ENCODE results near the gene DOCK11. TPM values are rescaled to one million over a fixed set of nuclear protein-coding genes. Genes with fewer than 3 reads are reported as not detected.
"Not testable (repeated sequence)": the region's sequence is repeated elsewhere in the genome, so short reads cannot be mapped to it uniquely, and the experiment has no call there.

The DOCK11 gene
- total RNA-seq, 2 donors from 2014 or later: 34.3 to 43.2 TPM

DNA sequence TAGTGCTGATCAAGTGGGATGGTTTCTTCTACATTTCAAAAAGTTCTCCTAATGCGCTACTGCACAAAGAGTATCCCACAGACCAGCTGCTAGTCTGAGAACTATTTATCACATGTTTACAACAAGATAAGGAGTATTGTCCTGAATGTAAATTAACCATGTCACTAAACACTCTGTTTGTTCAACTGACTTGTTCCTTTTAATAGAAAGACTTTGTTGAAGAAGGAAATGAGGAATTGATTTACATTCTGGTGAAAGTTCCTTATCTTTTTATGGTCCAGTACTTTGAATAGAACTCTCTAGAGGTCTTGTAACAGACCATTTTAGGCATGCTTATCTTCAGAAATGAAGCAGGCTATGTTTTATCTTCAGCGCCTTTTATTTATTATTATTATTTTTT lies 164.5 kb downstream of the DOCK11 start:
- intact Hi-C loops (cut with DNase I): no loop called here
- no peak for DNase-seq (ENCODE audit: low spot score)

DNA sequence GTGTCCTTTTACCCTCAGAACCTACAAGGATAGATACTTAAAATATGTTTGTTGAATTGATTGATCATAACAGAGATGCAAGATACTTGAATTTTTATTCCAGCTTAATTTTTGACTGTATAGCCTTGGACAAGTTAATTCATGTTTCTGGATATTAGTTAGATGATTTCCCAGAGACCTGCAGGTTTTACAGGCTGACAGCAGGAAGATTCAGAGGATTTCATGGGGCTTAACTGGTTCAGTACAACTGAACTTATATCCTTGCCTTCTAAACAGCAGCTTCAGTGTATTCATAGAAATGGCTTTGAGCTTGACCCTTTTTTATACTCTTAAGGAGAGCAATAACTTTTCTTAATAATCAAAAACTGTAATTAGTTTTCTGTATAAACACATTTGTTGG lies 169.6 kb downstream of the DOCK11 start:
- intact Hi-C loops (cut with DNase I): no loop called here
- no peak for DNase-seq (ENCODE audit: low spot score)

DNA sequence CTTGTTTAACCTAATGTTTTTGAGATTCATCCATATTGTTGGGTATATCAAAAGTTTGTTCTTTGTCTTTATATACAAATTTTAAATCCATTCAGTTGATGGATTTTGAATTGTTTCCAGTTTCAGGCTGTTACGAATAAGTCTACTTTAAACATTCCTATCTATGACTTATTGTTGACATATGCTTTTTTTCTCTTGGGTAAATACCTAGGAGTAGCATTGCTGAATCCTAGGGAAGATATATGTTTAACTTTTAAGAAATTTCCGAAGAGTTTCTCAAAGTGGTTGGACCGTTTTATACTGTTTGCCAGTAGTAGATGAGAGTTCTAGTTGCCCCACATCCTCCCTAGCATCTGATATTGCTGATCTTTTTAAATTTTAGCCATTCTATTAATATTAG lies 170.9 kb downstream of the DOCK11 start:
- no peak for DNase-seq (ENCODE audit: low spot score)
- intact Hi-C loops (cut with DNase I): no loop called here

DNA sequence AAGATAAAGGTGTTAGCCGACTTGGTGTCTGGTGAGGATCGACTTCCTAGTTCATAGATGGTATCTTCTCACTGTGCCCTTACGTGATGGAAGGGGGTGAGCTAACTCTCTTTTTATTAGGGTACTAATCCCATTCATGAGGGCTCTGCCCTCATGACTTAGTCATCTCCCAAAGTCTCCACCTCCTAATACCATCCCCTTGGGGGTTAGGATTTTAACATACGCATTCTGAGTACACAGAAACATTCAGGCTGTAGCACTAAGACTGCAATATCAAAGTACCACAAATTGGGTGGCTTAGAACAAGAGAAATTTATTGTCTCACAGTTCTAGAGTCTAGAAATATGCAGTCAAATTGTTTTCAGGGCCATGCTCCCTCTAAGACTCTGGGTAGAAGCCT lies 173.8 kb downstream of the DOCK11 start:
- no peak for DNase-seq (ENCODE audit: low spot score)
- intact Hi-C loops (cut with DNase I): no loop called here

DNA sequence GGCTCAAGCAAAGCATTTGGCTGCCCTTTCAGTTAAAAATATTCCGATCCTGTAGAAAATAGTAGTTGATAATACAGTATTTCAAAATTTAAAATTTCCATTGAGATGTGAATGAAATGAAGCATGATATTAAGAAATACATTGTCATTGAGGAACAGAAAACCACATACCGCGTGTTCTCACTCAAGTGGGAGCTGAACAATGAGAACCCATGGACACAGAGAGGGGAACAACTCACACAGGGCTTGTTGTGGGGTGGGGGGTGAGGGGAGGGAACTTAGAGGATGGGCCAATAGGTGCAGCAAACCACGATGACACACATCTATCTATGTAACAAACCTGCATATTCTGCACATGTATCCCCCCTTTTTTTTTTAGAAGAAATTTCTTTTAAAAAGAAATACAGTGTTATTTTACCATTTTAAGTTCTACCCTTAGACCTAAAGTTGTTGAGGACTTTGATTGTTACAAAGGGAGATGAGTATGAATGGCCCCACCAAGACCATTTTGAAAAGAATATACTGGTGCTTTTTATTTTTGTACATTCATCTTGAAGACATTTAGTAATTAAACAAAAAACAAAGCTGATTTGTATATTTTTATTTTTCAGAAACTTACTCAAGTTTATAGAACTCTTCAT lies 179.8 kb downstream of the DOCK11 start:
- DNase-seq (ENCODE audit: low spot score): no peak
- intact Hi-C loops (cut with DNase I): no loop called here

DNA sequence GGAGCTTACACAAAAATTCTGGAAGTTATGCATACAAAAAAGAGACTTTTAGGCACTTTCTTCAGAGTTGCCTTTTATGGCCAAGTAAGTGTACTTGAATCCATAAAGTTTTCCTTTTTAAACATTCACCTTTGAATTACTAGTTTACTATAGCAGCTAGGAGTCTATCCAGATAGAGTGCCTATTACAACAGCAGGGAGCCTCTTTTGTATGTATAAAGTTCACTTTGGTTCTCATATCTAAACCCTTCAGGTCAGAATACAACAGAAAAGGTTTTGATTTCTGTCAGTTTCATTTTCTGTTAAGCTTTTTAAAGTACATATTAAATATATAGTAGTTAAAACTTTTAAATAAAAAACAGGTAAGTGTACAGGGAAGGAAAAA lies 180.3 kb downstream of the DOCK11 start:
- intact Hi-C loops (cut with DNase I): no loop called here
- no peak for DNase-seq (ENCODE audit: low spot score)

DNA sequence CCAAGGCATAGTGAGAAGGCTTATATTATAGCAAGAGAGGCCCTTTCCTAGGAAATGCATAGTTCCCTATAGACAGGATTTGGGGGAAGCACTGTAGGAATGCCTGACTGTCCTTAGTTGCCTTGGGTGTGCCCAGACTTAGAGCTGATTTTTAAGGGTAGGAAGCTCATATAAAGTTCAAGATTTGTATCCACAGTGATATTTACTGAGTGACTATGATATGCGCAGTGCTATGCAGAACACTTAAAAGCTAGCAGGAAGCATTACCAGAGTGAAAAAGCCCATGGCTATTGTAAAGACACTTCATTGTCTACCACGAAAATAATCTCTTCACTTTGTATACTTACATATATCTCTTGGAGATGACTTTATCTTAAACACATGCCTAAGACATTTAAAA lies 181.7 kb downstream of the DOCK11 start:
- no peak for DNase-seq (ENCODE audit: low spot score)
- intact Hi-C loops (cut with DNase I): no loop called here

DNA sequence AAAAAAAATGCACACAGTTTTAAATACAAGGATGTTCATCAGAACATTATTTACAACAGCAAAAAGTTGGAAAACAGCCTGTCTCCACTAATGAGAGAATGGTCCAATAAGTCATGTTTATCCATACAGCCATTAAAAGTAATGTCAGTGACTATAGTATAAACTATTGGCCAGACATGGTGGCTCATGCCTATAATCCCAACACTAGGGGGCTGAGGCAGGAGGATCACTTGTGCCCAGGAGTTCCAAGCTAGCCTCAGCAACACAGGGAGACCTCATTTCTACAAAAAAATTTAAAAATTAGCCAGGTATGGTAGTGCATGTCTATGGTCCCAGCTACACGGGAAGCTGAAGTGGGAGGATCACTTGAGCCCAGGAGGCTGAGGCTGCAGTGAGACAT lies 183.7 kb downstream of the DOCK11 start:
- intact Hi-C loops (cut with DNase I): no loop called here
- no peak for DNase-seq (ENCODE audit: low spot score)

DNA sequence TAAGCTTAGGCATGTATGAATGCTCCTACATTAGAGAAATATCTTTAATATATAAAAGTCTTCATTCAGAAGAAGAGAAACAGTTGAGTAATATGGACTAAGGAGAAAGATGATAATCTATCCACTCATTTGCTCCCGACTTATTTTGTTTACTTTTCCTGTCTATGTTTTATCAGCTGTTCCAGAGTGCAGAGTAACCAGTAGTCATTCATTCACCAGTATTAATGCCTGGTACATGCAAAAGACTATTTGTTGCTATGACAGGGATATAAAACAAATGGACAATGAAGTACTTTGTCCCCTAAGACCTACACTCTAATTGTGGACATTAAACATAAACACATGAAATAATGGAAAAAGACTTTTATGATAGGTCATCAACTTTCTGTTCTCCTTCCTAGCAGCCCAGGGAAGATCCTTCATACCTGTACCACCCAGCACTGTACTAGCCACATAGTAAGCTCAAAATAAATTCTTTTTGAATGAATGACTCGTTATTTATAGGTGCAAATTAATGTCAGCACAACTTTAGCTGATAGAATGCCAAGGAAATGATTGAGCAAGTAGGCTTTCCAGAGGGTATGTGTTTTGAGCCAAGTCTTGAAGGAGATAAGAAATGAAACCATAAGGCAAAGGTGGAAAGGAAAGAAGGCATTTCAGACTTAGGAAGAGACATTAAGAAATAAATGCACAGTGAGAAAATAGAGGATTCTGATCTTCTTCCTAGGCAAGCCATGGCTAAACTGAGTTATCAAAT lies 186.8 kb downstream of the DOCK11 start:
- intact Hi-C loops (cut with DNase I): no loop called here
- no peak for DNase-seq (ENCODE audit: low spot score)

DNA sequence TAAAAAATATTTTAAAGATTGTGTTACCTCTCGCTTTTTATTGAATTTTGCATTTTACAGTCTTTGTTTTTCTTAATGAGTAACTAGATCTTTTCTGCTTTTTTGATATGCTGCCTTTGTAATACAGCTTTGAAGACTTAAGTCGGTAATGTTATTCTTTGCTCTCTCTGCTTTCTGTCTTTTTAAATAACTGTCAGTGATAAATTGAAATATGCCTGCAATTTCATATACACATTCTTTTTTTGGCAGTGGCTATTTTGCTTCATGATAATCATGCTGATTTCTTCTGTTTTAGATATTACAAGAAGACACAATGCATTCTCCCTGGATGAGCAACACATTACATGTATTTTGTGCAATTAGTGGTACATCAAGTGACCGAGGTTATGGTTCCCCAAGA lies 189.8 kb downstream of the DOCK11 start:
- no peak for DNase-seq (ENCODE audit: low spot score)
- intact Hi-C loops (cut with DNase I): no loop called here

DNA sequence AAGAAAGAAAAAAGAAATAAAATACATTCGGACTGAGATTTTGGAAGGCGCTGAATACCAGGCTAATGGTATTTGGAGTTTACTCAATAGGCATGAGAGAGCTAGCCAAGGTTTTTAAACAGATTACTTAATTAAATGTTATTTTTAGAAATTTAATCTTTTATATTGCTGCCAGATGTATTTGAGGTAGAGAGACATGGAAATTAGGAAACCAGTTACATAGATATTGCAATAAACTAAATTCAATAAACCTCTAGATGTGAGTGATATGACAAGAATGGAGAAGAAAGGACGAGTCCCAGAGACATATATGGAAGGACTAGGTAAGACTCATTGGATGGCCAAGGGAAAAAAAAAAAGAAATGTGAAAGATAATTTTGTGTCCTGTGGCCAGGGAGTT lies 193.3 kb downstream of the DOCK11 start:
- no peak for DNase-seq (ENCODE audit: low spot score)

DNA sequence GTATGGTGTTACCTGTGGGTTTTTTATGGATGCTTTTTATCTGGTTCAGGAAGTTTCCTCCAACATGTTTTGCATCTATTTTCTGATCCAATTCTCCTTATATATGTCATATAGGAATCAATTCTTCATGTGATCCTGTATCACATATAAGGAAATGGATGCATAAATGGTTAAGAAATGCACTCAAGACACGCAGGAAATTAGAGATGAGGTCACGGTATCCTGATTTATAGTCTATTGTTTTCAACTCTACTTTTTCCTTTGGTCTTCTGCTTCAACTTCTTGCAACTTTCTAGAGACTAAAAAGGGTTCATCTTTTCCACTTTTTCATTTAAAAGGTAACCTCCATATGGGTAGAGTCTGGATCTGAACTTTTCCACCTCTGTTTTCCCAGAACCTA lies 198.2 kb downstream of the DOCK11 start:
- intact Hi-C loops (cut with DNase I): no loop called here

More for the DNA sequence above, 193.3 kb downstream of the DOCK11 start:
- intact Hi-C loops (cut with DNase I): no loop called here

DNA sequence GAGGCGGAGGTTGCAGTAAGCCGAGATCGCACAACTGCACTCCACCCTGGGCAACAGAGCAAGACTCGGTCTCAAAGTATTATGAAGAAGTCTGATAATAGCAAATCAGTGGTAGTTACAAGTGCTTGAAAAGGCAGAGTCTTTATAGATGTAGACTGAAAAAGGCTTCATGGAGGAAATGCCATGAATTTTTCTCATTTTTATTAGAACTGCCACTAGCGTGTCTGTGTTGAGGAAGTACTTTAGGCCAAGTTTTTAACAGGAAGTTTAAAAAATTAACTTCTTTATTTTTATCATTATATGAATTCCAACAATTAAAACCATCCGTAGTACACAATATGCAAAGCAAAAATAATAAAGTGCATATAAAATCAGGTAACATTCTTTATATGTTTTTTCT lies 199.0 kb downstream of the DOCK11 start:
- intact Hi-C loops (cut with DNase I): no loop called here

More for the DNA sequence above, 198.2 kb downstream of the DOCK11 start:
- DNase-seq (ENCODE audit: low spot score): no peak

DNA sequence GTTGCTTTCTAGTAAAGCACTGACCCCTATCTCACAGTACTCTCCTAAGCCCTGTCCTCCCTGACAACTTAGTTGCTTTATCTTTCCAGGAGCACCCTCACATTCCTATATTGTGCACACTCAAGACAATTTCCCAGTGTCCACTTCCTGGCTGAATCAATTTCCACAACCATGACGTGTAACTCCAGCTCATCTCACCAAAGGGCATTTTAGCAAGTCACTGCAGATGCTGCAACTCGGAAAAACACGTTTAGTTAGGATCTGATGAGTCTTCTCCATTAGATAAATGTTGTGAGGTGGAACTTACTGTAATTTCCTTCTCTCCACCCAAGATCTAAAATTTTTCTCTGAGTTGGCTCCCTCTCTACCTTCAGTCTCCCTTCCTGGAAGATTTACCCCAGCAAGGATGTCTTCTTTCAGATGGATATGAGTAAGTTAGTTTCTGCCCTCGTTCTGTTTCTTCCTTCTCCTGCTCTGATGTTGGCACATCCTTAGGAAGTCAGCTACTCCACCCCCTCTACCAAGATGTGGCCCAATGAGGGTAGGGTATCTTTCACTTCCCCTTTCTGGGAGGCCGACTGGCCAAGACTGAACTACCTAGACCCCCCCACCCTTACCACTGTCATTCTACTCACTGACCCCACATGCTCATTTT lies 203.0 kb downstream of the DOCK11 start:
- intact Hi-C loops (cut with DNase I): no loop called here
- DNase-seq (ENCODE audit: low spot score): no peak

More for the DNA sequence above, 199.0 kb downstream of the DOCK11 start:
- DNase-seq (ENCODE audit: low spot score): no peak

DNA sequence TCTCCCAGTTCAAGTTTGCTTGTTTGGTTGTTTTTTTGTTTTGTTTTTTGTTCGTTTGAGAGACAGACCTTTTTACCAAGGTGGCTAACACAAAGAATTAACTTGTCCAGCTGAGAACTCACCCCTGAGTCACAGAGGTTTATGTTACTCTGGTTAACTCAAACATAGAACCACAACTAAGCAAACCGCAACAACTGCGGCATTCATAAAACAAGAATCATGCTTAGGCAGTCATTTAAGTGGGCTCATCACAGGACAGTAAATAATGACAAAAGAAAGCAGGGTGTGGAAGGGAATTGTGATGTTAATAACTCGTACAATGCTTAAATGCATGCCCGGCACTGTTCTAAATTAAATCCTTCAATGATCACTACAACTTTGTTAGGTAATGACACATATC lies 207.1 kb downstream of the DOCK11 start:
- intact Hi-C loops (cut with DNase I): no loop called here

DNA sequence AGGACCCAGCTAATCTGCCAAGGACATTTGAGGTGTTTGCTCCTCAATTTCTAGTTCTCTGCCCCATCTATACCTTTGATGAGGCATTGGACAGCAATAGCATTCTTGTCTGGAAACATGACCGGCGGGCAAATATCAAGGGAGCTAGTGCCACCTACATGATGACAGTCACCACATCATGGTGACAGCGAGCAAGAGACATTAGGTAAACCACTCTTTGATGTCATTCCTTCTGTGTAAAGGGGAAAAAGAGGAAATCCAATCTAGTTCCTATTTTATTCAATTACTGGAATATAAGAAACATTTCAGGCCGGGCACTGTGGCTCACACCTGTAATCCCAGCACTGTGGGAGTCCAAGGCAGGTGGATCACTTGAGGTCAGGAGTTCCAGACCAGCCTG lies 211.1 kb downstream of the DOCK11 start:
- intact Hi-C loops (cut with DNase I): no loop called here
- no peak for DNase-seq (ENCODE audit: low spot score)

More for the DNA sequence above, 207.1 kb downstream of the DOCK11 start:
- DNase-seq (ENCODE audit: low spot score): no peak

DNA sequence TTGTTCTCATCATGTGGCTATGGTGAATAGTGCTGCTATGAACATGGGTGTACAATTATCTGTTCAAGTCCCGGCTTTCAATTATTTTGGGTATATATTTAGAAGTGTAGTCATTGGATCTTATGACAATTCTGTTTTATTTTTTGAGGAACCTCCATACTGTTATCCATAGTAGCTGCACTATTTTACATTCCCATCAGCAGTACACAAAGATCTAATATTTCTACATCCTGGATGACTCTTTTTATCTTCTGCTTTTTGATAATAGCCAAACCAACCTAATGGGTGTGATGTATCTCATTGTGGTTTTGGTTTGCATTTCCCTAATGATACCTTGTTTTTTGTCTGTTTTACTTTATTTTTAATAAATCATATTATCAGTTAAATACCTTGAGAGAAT lies 218.9 kb downstream of the DOCK11 start:
- no peak for DNase-seq (ENCODE audit: low spot score)
- intact Hi-C loops (cut with DNase I): no loop called here

DNA sequence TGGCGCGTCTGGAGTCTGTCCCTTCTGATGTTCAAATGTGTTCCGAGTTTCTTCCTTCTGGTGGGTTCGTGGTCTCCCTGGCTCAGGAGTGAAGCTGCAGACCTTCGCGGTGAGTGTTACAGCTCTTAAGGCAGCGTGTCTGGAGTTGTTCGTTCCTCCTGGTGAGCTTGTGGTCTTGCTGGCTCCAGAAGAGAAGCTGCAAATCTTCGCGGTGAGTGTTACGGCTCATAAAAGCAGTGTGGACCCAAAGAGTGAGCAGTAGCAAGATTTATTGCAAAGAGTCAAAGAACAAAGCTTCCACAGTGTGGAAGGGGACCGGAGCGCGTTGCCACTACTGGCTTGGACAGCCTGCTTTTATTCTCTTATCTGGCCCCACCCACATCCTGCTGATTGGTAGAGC lies 220.3 kb downstream of the DOCK11 start:
- intact Hi-C loops (cut with DNase I); DNase-seq (ENCODE audit: low spot score): not testable (repeated sequence)

DNA sequence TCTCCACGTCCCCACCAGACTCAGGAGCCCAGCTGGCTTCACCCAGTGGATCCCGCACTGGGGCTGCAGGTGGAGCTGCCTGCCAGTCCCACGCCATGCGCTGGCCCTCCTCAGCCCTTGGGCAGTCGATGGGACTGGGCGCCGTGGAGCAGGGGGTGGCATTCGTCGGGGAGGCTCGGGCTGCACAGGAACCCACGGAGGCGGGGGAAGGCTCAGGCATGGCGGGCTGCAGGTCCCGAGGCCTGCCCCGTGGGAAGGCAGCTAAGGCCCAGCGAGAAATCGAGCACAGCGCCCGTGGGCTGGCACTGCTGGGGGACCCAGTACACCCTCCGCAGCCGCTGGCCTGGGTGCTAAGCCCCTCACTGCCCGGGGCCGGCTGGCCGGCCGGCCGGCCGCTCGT lies 221.2 kb downstream of the DOCK11 start:
- DNase-seq (ENCODE audit: low spot score); intact Hi-C loops (cut with DNase I): not testable (repeated sequence)

DNA sequence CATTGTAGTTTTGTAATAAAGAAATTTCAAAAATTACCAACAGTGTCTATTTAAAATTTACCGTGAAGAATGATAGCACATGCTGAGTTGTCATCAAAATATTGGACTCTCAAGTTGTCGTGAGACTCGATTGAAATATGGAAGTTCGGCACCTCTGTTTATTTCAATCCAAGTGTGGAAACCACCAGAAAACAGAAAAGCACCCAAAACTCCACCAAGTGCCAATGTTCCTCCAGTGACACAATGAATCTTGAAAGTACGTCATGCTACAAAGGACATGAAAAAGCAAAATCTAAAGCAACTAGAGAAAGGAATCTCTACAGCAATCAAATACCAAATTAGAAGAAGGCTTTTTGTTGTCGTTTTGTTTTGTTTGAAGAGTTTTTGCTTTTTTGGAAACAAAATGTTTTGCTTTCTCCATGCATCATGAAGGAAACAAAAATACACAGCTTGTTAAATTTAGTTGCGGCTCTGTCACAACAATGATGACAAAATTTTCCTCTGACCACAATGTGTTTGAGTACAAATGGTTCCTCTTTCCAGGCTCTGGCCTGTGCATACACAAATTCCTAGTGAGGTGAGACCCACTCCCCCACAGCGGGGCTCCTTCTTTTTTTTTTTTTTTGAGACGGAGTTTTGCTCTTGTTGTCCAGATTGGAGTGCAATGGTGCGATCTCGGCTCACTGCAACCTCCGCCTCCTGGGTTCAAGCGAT lies 222.2 kb downstream of the DOCK11 start:
- DNase-seq (ENCODE audit: low spot score): no peak
- intact Hi-C loops (cut with DNase I): no loop called here
